Left hindlimb (tissue), 1 donor: ENCODE results near the gene LMOD3.
A peak's percentile ranks its signal among the peaks of the same experiment; 100 is the strongest.

Experiments
- DNase-seq: peaks from one replicate; pipeline ENCODE4 v3.0.0-alpha.2; 2018

LMOD3 gene

DNA sequence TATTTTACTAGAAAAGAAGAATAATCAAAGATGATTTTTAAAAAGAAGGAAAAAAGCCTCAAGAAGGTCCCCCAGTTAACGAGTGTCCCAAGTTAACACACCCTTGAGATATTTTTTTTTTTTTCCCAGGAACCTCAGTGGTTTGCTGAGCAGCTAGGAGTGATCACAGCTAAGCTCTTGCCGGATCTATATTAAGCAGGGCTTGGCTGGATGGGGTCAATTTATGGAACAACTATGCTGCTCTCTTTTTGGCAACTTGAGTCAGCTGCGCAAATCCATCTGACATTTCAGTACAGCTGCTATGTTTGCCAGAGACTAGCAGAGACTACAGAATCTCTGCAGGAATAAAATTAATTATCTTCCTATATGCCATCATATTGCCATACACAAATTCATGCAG, at the start of gene LMOD3:
TSS of gene LMOD3 (minus strand) at position 193 of the 400 bp plus-strand sequence. CDS start 209 bp downstream, outside the sequence.
- peak; percentile 54 for DNase-seq

- DNase-seq: no peak
Measured at GRCh38 chr3:69172058-69172457, 49.7 kb upstream of the LMOD3 start.

DNA sequence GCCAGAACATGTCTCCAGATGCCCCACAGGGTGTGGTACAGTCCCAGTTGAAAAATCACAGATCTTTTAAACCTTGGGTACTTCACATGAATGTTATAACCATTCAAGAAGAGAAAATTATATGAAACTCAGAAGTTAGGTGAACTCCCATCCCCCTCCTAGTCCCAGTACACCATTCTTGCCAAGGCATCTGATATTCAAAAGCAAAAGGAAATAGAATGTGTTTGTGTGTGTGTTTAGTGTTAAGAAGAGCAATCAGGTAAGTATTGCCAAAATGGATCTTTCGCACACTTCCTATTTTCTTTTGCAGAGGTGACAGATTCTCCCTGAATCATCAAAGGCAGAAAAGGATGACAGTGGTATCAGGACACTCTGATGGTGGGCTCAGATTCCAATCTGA, 44.1 kb upstream of the LMOD3 start:
- no peak for DNase-seq

DNA sequence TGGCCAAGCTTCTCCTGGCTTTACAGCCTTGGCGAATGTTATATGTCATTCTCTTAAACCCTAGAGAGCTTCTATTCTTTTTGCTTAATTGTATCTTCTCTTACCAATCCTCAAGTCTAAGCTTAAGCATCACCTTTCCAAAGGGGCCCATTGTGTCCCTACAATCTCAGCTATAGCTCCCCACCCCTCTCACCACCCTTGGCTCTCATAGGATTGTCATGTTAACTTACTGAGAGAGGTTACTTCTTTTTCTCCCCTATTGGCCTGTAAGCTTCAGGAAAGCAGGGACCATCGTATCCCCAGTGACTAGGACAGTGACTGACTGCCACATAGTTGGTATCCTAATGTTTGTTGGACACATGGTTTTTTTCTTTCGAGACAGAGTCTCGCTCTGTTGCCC, 43.3 kb upstream of the LMOD3 start:
- no peak for DNase-seq

- no peak for DNase-seq
Measured at GRCh38 chr3:69164296-69164695, 41.9 kb upstream of the LMOD3 start.

- no peak for DNase-seq
Measured at GRCh38 chr3:69162308-69162980, 40.0 kb upstream of the LMOD3 start.

- DNase-seq: no peak
Measured at GRCh38 chr3:69161587-69162307, 39.4 kb upstream of the LMOD3 start.

DNA sequence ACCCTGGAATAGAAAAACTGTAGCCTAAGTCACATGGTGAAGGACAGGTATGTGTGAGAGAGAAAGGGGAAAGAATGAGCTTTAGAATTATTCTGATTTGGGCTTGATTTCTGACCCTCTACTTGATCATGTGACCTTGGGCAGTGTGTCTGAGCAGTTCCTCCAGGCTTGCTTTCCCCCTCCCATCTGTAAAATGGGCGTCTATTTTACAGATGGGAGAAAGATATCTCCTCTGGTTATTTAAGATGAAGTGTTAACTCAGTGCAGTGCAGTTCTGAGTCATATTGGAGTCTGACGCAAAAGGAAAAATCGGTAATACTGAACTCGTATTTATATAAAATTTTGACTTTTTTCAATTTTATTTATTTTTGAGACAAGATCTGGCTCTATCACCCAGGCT, 38.1 kb upstream of the LMOD3 start:
- DNase-seq: no peak

DNA sequence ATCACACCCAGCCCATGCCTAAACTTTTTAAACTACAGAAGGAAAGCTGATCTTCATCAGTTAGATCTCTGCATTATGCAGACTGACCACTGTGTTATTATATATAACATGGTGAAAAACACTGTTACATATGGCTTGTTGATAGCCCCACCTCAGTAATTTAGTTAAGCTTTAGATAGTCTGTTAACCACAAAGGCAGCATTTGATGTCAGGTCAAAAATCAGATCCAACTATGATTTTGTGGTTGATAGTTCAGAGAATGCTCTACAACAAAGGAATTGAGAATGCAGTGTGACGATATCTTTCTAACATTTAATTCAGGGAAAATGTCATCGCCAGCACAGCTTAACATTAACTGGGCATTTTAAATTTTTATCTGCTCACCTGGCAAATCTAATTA, 37.7 kb upstream of the LMOD3 start:
- no peak for DNase-seq

DNA sequence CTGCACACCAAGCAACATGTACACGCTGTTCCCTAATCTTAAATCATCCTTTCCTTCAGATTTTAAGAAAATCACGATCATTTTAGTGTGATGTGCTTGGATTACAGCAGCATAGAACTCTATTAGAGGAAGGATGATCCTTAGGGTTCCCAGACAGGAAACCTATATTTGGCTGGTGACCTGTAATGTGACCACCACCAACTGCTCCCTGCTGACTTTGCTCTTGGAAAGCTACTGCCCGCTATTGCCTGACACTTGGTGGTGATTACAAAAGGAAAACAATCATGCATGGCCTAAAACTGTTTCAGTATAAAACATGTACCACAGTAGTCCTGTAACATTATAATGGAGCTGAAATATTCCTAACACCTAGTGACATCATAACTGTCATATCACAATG, 27.2 kb upstream of the LMOD3 start:
- DNase-seq: no peak

GRCh38 chr3:69145688-69146087, 23.3 kb upstream of the LMOD3 start:
- no peak for DNase-seq

GRCh38 chr3:69144631-69145245, 22.3 kb upstream of the LMOD3 start:
- no peak for DNase-seq

GRCh38 chr3:69143612-69144011, 21.2 kb upstream of the LMOD3 start:
- DNase-seq: no peak

DNA sequence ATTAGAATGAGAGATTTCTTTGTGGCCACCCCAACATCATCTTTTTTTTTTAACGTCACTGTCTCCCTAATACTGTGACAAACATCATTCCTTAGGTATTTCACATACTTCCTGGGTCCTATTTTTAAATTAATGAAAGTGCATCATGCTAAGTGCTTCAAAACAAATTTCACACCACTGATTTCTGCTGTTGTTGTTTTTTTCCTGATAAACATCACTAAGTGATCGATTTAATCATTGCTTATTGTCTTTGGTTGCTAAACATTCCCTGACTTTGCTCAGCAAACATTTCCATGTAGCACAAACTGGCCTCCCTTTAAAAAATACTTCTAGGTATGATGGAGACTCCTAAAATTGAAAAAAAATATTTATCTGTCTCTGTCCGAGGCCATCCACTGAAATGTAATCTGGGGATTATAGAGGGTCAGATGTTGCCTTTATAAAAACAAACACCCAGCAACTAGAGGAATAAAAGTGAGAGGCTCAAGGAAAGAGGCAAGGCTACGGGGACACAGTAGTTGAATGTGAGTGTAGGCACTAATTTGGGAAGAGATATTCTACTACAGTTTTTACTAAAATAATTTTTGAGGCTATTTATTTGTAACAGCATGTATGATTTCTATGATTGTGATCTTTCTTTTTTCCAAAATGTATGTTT, 20.5 kb upstream of the LMOD3 start:
- DNase-seq: no peak

DNA sequence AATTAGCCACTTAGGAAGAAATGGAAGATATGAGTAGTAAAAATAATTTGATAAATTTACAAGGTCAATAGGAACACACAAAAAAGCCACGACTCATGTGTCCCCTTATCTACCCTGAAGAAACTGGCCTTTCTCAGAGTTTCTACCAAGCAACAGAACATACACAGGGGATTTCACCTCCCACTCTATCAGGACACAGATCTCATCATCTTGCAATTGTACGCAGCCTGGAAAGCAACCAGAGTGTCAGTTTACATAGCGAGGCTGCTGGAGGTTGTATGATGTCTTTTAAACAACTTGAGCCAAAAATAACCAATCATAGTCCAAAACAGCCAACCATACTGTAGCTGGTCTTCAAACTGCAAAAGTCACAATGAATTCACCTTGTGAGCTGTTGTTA, 19.7 kb upstream of the LMOD3 start:
- DNase-seq: no peak

- no peak for DNase-seq
Measured at GRCh38 chr3:69141313-69141712, 18.9 kb upstream of the LMOD3 start.

- DNase-seq: no peak
Measured at GRCh38 chr3:69137412-69137811, 15.0 kb upstream of the LMOD3 start.

GRCh38 chr3:69137005-69137404, 14.6 kb upstream of the LMOD3 start:
- DNase-seq: no peak

- no peak for DNase-seq
Measured at GRCh38 chr3:69130689-69131088, 8.3 kb upstream of the LMOD3 start.

- no peak for DNase-seq
Measured at GRCh38 chr3:69129531-69129930, 7.1 kb upstream of the LMOD3 start.

- DNase-seq: no peak
Measured at GRCh38 chr3:69128509-69128908, 6.1 kb upstream of the LMOD3 start.

GRCh38 chr3:69126999-69127398, 4.6 kb upstream of the LMOD3 start:
- no peak for DNase-seq

DNA sequence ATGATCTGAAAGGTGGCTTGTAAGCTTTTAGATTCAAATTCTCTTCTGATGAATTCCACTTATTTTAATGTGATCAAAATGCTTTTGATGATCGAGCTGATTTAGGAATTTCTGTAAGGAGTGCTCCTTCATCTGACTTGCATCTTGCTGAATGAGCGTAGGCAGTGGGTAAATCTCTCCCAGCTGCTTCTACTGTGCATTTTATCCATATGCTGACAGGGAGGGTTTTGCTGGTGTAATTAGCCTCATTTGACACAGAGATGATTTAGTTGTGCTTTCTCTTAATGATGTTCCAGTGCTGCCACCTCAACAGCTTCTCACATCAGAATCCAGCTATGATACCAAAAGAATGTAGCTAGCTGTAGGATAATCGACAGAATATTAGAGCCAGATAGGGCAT, 3.8 kb upstream of the LMOD3 start:
- DNase-seq: no peak

DNA sequence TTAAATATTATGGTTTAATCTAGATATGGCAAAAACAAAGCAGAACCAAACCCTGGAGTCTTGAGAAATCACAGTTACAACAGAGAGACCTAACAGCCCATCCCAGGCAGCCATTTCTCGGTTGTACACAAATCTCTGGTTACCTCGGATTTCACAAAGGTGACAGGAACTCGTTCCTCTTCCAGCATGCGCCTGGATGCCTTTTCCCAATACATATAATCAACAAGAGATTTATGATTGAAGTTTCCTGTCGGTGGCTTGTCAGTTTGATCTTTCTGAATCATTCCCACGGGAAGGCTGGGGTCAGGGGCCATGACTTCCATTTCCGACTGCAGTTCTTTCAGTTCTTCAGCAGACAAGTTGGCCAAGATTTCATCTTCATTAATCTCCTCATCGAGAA, 445 bp downstream of the LMOD3 start:
- DNase-seq: no peak
